Fibroblast of lung (primary cell): ENCODE data around the gene CERS1.

Experiments
- EZH2 ChIP-seq: IDR thresholded peaks from 2 replicates; pipeline ENCODE4 v1.5.1; 2012; ENCODE audit warnings: low read length, control low read depth, mild to moderate bottlenecking; ENCODE audit errors: missing control alignments
- TF ChIP-seq, protein P1 (sequence below), 2 donors: IDR thresholded peaks in 1 of 2; conservative IDR thresholded peaks in 1 of 2; 1 replicate in 1 of 2; 2 replicates in 1 of 2; pipeline ENCODE4 v1.5.1; 2011 to 2012; ENCODE audit warnings: low read length in 2 of 2, control low read depth in 1 of 2, inconsistent platforms in 1 of 2, low read depth in 1 of 2, mild to moderate bottlenecking in 1 of 2

DNA sequence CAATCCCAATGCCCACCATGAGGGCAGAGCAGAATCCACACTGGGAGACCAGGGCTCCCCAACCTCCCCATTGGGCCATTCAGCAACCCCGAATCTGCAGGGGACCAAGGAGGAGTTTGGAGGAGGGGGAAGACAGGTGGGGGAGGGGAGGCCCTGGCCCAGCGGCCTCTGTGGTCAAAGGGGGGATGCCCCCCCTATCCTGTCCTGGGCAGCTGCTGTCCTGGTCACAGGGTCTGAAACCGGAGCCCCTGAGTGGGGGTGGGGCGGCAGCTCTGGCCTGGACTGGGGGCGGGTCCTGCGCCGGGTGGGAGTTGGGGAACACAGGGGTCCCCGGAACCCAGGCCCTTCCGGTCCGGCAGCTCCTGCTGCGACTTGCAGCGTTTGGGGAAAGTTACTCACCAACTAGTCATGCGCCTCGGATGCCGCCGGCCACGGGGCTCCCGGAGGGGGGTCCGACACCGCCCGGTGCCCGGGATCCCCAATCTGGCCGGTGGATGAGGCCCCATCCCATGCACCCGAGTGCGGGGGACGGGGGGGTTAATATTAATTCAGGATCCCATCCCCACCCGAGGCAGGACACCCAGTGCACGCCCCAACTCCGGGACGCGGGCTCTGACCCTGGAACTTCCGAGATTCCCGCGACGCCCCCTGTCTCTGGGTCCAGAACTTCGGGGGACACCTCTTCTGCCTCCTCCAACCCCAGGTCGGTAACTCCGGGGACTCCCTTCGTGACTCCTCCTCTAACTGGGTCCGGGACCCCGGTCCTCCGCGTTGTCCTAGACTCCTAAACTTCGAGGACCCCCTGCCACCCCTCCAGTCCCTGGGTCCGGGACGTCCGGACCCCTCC, 44.2 kb upstream of the CERS1 start:
- TF ChIP-seq, protein P1, sequence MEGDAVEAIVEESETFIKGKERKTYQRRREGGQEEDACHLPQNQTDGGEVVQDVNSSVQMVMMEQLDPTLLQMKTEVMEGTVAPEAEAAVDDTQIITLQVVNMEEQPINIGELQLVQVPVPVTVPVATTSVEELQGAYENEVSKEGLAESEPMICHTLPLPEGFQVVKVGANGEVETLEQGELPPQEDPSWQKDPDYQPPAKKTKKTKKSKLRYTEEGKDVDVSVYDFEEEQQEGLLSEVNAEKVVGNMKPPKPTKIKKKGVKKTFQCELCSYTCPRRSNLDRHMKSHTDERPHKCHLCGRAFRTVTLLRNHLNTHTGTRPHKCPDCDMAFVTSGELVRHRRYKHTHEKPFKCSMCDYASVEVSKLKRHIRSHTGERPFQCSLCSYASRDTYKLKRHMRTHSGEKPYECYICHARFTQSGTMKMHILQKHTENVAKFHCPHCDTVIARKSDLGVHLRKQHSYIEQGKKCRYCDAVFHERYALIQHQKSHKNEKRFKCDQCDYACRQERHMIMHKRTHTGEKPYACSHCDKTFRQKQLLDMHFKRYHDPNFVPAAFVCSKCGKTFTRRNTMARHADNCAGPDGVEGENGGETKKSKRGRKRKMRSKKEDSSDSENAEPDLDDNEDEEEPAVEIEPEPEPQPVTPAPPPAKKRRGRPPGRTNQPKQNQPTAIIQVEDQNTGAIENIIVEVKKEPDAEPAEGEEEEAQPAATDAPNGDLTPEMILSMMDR (conservative IDR thresholded peaks at IDR 0.05 in 1 of 2, IDR thresholded peaks at IDR 0.05 in 1 of 2; ENCODE audit: low read depth in 1 of 2, low read length in 2 of 2), result no peak
- no peak for TF ChIP-seq EZH2
